GM12874 (cell line): ENCODE data around the gene C1QTNF12.

Experiments used
- CTCF ChIP-seq: IDR thresholded peaks from 2 replicates; pipeline ENCODE4 v1.5.1; 2011; ENCODE audit warnings: low read depth, mild to moderate bottlenecking, control low read depth, low read length, moderate library complexity; ENCODE audit not compliant: insufficient read depth

The C1QTNF12 gene

GRCh38 chr1:1254667-1254998 lies 8.1 kb upstream of the C1QTNF12 start:
- no peak for TF ChIP-seq CTCF

- no peak for TF ChIP-seq CTCF
These were observed 7.6 kb upstream of the C1QTNF12 start for GRCh38 chr1:1253972-1254666.

- TF ChIP-seq CTCF, result no peak
These were observed 6.8 kb upstream of the C1QTNF12 start for GRCh38 chr1:1253314-1253713.

- no peak for TF ChIP-seq CTCF
These were observed 4.3 kb upstream of the C1QTNF12 start for GRCh38 chr1:1250786-1251284.

- TF ChIP-seq CTCF, result no peak
These were observed 905 bp upstream of the C1QTNF12 start for GRCh38 chr1:1247341-1247913.

- TF ChIP-seq CTCF, result no peak
These were observed 525 bp downstream of the C1QTNF12 start for GRCh38 chr1:1245817-1246576.

- no peak for TF ChIP-seq CTCF
These were observed 1.2 kb downstream of the C1QTNF12 start for GRCh38 chr1:1245178-1245816.
